ENCODE measurements around the gene BACH2.
"Not testable (repeated sequence)": the region's sequence is repeated elsewhere in the genome, so short reads cannot be mapped to it uniquely, and the experiment has no call there.

The BACH2 gene

DNA sequence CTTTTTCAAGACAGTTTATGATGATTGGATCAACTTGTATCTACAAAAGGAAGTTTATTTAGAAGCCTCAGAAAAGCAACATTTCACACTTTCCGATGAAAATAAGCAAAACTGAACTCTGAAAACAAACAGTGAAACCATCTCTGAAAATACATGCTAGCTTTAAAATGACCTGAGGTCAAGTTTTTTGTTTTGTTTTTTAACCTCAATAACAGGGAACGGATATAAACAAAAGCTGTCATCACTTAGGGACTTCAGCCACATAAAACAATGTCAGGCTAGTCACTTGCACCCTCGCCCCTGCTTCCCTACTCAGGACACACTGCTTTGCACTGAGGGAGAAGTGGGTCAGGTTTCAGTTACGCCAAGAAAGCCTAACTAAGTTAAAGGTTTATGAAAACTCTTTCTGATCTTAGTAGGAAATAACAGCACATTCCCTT is 11.6 kb downstream of the BACH2 start:
- DNase-seq (ENCODE audit: low spot score), result no peak
- TF ChIP-seq, protein P1, sequence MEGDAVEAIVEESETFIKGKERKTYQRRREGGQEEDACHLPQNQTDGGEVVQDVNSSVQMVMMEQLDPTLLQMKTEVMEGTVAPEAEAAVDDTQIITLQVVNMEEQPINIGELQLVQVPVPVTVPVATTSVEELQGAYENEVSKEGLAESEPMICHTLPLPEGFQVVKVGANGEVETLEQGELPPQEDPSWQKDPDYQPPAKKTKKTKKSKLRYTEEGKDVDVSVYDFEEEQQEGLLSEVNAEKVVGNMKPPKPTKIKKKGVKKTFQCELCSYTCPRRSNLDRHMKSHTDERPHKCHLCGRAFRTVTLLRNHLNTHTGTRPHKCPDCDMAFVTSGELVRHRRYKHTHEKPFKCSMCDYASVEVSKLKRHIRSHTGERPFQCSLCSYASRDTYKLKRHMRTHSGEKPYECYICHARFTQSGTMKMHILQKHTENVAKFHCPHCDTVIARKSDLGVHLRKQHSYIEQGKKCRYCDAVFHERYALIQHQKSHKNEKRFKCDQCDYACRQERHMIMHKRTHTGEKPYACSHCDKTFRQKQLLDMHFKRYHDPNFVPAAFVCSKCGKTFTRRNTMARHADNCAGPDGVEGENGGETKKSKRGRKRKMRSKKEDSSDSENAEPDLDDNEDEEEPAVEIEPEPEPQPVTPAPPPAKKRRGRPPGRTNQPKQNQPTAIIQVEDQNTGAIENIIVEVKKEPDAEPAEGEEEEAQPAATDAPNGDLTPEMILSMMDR (IDR thresholded peaks at IDR 0.05; ENCODE audit: extremely low read depth, insufficient read depth, missing control alignments), result no peak
- in situ Hi-C loops (cut with MboI; ENCODE audit: low pct_unique_long_range_greater_than_20kb, low sequenced_read_pairs, unreplicated experiment), result no loop called here

DNA sequence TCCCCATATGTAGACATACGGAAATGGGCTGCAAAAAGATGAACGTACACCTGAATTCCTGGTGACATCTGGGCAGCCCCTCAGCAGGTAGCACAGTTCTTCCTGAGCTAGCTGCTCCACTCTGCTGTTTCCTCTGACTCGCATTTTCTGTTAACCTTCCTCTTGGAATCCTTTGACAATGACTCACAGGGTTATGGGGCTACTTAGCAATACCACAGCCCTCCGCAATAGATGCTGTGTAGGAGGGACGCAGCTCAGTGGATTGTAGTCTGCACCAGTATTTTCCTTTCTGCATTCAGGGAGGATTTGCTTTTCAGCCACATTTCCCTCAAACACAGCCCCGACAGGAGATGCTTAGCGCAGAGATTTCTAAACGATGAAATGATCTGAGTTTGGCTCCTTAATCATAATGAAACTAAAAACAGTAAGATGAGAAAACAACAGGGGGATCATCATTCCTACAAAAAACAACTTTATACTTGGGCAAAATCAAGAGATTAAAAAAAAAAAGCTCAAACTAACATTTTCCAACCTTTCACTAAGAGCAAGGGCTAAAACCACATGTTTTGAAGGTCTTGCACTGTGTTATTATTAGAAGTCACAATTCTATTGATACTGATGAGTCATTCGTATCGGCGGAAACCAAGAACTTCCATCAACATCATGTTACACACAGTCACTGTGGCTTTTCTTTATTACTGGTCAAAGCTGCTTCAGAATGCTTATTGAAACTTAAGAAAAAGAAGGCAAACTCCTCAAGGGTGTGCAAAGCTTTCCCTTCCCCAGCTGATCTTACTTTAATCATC is 12.2 kb downstream of the BACH2 start:
- in situ Hi-C loops (cut with MboI; ENCODE audit: low pct_unique_long_range_greater_than_20kb, low sequenced_read_pairs, unreplicated experiment), result no loop called here
- peak; percentile 56 for DNase-seq (ENCODE audit: low spot score)
- TF ChIP-seq, protein P1 (IDR thresholded peaks at IDR 0.05; ENCODE audit: extremely low read depth, insufficient read depth, missing control alignments), result no peak

DNA sequence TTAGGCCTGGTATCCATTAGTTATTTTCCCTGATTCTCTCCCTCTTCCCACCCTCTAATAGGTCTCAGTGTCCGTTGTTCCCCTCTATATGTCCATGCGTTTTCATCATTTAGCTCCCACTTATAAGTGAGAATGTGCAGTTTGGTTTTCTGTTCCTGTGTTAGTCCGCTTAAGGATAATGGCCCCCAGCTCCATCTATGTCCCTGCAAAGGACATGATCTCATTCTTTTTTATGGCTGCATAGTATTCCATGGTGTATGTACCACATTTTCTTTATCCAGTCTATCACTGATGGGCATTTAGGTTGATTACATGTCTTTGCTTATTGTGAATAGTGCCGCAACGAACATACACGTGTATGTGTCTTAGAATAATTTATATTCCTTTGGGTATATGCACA is 14.4 kb downstream of the BACH2 start:
- in situ Hi-C loops (cut with MboI; ENCODE audit: low pct_unique_long_range_greater_than_20kb, low sequenced_read_pairs, unreplicated experiment); DNase-seq (ENCODE audit: low spot score): not testable (repeated sequence)

DNA sequence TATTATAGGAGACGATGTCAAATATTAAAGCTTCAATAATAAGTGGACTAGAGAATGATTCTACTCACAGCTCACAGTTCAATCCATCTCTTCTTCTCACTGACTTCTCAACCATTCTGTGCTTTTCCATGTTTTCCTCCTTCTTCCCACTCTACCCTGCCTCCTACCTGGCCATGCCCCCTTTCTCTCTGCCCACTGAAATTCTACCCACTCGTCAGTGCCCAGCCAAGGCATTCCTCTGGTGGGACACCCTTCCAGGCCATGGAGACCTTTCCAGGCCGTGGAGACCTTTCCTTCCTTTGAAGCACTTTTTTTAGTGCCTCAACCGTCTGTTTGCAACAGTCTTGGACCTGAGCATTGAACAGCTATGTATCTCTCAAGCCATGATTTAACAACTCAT is 18.5 kb downstream of the BACH2 start:
- in situ Hi-C loops (cut with MboI; ENCODE audit: low pct_unique_long_range_greater_than_20kb, low sequenced_read_pairs, unreplicated experiment), result no loop called here

DNA sequence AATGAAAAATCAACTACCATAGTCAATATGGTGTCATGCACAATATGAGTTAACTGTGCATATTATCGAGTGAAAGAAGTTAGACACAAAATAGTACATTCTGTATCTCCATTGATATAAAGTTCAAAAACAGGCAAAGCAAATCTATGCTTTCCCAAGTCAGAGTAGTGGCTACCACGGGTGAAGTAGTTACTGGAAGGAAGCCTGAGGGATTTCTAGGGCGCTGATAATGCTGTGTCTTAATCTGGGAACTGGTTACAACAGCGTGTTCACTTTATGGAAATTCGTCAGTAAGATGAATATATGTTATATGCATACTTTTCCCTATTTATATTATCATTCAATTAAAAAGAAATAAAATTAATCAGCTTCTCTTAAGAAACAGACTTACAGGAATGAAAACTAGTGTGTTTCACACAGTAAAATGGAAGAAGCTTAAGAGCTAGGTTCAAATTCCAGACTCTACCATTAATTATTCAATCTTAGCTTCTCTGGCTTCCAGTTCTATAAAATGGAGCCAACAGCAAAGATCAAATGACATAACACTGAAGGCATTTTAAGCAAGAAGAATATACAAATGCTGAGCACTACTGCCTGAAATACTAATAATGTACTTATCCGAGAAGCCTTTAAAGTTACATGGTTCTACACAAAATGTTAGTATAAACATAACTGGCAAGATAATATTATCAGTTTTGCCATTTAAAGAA is 19.2 kb downstream of the BACH2 start:
- in situ Hi-C loops (cut with MboI; ENCODE audit: low pct_unique_long_range_greater_than_20kb, low sequenced_read_pairs, unreplicated experiment), result no loop called here
- DNase-seq (ENCODE audit: low spot score), result no peak
- TF ChIP-seq, protein P1 (IDR thresholded peaks at IDR 0.05; ENCODE audit: extremely low read depth, insufficient read depth, missing control alignments), result no peak

More for the DNA sequence above, 18.5 kb downstream of the BACH2 start:
- DNase-seq (ENCODE audit: low spot score), result no peak
- TF ChIP-seq, protein P1 (IDR thresholded peaks at IDR 0.05; ENCODE audit: extremely low read depth, insufficient read depth, missing control alignments), result no peak

DNA sequence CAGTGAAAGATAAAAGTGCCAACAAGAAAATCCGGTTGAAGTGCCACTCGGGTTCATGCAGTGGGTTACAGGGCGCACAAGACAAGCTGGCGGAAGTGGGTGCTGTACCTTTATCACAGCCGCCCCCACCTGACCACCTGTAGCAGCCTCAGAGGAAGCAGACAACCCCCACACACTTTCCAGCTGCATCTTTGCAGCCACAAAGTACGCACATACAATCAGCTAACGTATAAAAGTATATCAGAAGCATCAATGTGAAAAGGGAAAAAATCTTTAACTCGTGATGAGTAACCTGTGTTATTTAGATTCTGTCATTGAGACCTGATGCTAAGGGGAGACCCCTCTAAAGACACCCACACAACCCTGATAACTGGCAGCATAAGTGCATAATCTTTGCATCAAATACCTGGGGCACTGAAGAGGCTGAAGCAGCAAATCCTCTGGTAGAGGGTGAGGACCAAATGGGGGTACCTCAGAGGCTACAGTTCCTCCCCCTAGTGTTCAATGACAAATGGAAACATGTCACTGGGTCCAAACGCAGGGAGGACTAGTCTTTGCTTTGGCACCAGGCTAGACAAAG is 22.1 kb downstream of the BACH2 start:
- DNase-seq (ENCODE audit: low spot score), result no peak
- in situ Hi-C loops (cut with MboI; ENCODE audit: low pct_unique_long_range_greater_than_20kb, low sequenced_read_pairs, unreplicated experiment), result no loop called here
- TF ChIP-seq, protein P1 (IDR thresholded peaks at IDR 0.05; ENCODE audit: extremely low read depth, insufficient read depth, missing control alignments), result no peak

DNA sequence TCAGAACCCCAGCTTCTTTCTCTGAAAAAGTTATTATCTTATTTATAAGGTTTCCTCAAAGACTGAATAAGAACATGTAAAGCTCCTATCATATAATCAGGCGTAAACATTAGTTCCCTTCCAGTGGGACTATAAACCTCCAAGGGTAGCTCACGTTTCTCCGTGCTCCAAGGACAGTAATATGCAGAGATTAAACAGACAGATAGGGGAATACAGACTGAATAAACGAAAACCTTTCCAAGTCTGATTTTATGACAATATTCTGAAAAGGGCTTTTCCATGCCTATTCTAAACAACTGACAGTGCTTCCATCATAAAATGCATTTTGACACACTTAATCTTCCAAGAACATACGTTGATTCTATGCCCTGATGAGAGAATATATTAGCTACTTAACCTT is 22.8 kb downstream of the BACH2 start:
- in situ Hi-C loops (cut with MboI; ENCODE audit: low pct_unique_long_range_greater_than_20kb, low sequenced_read_pairs, unreplicated experiment), result no loop called here

More for the DNA sequence above, 22.8 kb downstream of the BACH2 start:
- DNase-seq (ENCODE audit: low spot score), result no peak
- TF ChIP-seq, protein P1 (IDR thresholded peaks at IDR 0.05; ENCODE audit: extremely low read depth, insufficient read depth, missing control alignments), result no peak

Measured in GM13977 (cell line).